NAMALWA (cell line): ENCODE data around the gene RRP15.

Experiments used
- DNase-seq: peaks from one replicate; pipeline ENCODE4 v3.0.0-alpha.2; 2015; ENCODE audit warnings: low spot score

The RRP15 gene, protein sequence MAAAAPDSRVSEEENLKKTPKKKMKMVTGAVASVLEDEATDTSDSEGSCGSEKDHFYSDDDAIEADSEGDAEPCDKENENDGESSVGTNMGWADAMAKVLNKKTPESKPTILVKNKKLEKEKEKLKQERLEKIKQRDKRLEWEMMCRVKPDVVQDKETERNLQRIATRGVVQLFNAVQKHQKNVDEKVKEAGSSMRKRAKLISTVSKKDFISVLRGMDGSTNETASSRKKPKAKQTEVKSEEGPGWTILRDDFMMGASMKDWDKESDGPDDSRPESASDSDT

DNA sequence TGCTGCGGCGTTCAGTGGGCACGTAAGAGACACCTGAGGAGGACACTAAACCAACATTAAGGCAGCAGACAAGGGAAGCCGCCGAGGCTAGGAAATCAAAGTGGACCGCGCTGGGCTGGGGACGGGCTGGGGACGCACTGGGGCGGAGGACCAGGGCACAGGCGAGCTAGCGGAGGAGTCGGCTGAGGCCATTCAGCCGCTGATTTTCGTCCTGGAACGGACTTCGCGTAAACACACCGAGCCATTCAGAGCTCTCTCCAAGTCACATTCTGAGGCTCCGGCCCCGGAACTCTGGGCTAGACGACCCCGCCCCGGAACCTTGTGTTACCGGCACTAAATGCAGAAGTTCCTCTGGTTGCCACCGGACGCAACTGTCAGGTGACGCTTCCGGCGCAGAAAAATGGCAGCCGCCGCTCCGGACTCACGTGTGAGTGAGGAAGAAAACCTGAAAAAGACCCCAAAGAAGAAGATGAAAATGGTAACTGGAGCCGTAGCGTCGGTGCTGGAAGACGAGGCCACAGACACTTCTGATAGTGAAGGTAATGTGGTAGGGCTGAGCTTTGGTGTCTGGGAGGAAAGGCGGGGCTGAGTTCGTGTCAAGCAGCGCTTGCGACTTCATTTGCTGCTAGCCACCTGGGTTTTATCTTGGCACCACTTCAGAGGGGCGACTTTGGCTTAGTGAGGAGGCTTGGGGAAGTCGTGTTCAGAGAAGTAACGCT, at the start of gene RRP15:
TSS of gene RRP15 (plus strand) at position 377 of the 719 bp plus-strand sequence. CDS start at position 401, 24 bp downstream.
- peak; percentile 93 for DNase-seq

DNA sequence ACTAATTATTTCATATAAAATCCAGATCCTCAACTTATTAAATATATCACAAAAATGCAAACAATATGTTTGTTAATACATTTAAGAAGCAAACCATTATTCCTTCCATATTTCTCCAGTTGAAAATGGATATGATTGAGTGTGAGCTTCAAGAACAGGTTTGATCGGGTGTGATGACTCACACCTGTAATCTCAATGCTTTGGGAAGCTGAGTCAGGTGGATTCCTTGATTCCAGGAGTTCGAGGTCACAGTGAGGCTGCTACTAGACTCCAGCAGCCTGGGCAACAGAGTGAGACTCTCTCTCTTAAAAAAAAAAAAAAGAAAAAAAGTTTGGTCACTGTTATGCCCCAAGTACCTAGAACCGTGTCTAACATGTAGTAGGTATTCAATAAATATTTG, 42.9 kb upstream of the RRP15 start:
- no peak for DNase-seq

DNA sequence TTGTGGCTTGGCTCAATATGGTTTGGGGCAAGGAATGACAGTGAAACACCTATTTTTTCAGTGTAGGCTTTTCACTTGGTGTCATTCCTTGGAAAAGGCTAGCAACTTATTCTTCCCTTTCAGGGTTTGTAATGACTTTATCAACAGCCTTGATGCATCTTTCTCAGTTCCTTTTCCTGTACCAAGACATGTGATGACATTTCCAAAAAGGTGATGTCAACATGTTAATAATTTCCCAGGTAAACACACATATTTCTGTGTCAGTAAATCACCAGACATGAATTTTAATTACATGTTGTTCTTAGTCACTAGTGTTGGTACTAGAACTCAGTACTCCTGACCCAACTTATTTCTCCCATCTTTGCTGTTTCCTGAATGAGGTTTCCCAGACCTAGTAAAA, 37.8 kb upstream of the RRP15 start:
- no peak for DNase-seq

DNA sequence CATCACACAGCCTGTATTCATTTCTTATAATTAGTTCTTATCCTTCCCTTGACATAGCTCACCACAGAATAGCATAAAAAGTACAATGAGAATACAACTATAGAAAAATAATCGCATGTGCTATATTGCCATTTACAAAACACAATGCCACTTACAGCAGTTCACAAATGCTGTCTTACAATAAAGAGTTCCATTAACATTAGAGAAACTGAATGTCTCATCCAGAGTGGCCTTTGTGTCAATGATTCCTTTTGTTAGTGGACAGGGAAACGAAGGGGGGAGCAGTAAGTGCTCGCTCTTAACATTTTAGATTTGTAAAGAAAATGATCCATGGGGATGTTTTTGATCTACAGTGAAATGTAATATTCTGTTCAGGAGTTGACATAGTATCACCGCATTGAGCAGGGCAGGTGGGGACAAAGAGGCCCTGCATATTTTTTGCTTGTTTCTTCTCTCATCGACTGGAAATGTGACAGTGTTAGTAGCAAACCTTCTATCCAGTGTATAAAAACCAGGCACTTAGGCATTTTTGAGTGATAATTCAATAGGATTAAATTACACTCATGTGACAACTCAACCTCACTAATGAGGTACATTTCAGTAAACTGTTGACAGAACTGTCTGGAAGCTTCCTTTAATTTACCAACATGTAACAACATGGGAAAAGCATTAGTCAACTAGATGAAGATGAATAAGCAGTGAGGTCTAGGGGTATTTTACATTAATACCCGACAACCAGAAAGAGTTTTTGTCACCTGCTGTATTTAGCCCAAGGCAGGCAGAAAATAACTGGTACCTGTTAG, 35.6 kb upstream of the RRP15 start:
- no peak for DNase-seq

DNA sequence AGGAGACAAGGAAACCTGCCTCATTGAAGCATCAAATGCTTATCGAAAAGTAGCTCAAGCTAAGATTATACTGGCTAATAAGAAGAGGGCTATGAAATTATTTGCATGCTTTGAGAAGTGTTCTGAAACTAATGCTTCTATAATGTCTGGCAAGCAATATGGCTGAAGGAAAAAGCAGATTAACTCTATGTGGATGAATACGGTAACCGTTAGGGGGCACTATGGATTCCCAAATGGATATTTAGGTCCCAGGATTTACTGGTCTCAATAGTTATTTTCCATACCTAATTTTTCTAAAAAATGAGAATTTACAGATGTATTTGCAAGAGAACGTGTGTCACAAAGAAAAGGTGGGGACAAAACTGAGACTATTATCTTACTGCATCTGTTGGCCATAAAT, 34.6 kb upstream of the RRP15 start:
- no peak for DNase-seq

DNA sequence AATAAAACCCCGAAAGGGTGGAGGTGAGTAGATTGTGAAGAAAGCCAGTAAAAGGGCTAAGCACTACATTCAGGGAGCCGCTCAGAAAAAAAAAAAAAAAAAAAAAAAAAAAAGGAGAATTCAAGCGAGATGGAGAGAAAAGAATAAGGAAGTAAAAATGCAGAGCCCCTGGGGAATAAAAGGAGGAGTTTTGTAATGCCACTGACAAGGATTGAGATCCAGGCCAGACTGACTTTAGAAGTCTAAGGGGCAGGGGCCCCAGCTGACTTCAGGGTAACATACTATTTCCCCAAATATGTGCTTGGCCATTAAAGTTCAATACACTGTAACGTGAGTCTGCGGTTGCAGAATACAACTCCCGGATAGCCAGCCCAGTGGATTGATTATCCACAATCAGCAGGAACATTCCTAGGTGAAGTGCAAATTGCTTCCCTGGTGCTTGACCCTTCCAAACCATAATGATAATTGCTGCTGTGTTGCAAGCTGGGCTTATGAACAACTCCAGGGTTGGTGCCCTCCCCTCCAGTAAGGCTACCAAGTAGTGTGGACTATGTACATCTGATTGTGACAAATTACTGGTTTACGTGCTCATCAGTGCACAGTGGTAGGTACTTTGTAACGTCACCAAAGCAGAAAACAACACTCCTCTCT, 30.7 kb upstream of the RRP15 start:
- no peak for DNase-seq

DNA sequence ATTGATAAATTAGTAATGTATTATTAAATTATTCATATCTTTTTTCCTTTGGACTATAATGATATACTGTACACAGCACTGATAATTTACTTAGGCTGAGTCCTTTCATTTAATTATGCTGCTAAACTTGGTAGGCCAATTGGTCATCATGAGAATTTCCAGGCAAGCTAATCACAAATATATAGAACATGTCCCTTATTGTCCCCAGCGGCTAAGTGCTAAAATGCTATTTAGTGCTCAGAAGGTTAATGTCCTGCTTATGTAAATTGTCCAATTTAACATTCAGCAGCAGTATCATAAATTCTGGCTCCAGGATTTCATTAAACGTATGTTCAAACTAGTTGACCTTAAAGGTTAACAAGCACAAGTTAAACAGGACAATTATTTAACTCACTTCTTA, 30.0 kb upstream of the RRP15 start:
- no peak for DNase-seq

DNA sequence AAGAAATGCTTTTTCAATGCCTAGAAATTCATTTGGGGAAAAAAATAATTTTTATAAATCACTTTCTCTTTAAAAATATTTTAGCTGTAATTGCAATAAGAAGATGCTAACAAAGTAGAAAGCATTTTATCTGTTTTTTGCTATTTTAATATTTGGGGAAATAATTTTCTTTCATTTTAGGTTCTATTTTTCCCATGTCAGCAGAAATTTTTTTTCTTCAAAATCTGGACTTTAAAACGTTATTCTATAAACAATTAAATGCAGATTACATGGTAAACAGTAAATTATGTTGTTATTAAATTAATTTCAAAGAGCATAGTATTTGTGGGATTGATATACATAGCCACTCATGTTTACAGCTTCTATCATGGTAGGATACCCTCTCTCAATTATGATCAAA, 27.7 kb upstream of the RRP15 start:
- DNase-seq: no peak

DNA sequence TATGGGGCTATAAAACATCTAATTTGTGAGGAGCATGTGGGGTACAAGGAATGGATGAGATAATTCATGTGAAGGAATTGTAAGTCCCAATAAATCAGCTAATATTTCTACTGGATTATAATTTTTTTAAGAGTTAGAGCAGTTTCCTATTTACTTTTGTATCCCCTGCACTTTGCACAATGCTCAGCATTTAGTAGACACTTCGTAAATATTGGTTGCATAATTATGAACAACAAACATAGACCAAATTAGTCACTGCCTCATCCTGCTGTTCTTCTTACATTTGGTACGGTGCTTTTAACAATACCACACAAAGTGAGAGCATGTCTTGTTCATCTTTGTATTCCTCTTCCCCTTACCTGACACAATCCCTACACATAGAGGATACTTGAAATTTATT, 27.1 kb upstream of the RRP15 start:
- no peak for DNase-seq

DNA sequence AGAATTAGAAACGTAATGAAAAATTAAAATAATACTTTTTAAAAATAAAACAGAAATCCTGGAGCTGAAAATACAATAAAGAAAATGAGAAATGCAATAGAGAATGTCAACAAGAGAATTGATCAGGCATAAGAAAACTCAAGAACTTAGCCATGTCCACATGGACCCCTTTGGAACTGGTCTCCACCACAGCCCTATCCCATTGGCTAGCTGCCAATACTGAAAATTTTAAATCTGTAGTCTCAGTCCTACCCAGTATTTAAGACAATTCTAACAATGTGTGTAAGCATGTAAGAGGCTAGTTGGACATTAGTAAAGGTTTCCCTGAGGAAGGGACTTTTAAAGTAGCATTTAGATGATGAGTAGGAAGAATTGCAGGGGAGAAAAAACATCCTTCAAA, 25.8 kb upstream of the RRP15 start:
- no peak for DNase-seq

DNA sequence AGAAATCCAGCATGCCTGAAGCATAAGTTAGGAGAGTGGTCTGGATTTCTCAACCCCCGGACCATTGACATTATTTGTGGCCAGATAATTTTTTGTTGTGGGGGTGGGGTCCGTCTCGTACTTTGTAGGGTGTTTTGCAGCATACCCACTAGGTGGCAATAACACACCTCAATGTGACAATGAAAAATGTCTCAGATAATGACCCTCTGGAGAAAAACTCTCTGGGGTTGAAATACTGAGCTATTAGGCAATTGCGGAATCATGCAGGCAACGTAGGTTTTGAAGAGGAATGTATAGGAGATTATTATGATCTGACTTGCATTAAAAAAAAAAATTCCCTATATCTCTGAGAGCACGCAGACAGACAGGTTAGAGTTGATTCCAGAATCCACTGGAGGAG, 25.3 kb upstream of the RRP15 start:
- DNase-seq: peak; percentile 57

DNA sequence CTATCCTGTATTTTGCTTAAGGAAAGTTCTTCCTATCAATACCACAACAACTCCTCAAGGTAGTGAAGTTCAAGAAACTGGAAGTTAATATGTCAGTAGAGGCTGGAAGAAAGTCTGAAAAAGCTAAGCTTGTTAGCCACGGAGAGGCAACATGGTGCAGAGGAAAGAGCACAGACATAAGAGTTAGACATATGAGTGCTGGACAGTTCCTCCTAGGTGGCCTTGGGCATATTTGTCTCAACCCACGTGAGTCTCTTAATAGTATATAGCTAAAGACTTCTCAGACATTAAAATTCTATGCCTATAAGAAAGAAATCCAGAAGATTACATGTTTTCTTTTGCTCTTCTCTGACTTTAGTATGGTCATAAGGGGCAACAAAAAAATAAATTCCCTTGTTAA, 22.8 kb upstream of the RRP15 start:
- no peak for DNase-seq

DNA sequence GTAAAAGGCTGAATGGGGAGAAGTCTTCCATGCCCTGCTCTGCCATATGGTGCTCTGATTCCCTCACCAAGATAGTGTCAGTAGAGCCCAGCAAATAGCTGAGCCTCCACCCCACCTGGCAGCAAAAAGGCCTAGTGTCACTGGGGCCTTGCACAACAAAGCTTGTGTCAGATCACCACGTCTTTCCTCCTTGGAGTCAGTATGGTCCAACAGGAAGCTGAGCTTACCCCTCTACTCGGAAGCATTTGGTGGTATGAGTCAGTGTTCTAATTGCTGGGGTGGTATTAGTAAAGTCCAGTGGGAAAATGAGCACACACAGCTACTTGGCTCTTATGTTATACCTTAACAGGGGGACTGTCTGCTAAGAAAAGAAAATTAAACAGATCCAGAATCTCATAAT, 18.7 kb upstream of the RRP15 start:
- no peak for DNase-seq

DNA sequence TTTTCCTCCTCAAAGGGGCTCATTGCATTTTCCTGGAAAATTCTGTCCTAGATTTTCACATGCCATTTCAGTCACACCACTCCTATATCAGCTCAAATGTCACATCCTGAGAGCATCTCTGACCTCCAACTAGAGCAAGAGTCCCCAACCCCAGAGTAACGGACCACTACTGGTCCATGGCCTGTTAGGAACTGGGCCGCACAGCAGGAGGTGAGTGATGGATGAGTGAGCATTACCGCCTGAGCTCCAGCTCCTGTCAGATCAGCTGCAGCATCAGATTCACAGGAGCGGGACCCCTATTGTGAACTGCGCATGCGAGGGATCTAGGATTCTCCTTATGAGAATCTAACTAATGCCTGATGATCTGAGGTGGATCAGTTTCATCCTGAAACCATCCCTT, 12.7 kb upstream of the RRP15 start:
- DNase-seq: no peak

DNA sequence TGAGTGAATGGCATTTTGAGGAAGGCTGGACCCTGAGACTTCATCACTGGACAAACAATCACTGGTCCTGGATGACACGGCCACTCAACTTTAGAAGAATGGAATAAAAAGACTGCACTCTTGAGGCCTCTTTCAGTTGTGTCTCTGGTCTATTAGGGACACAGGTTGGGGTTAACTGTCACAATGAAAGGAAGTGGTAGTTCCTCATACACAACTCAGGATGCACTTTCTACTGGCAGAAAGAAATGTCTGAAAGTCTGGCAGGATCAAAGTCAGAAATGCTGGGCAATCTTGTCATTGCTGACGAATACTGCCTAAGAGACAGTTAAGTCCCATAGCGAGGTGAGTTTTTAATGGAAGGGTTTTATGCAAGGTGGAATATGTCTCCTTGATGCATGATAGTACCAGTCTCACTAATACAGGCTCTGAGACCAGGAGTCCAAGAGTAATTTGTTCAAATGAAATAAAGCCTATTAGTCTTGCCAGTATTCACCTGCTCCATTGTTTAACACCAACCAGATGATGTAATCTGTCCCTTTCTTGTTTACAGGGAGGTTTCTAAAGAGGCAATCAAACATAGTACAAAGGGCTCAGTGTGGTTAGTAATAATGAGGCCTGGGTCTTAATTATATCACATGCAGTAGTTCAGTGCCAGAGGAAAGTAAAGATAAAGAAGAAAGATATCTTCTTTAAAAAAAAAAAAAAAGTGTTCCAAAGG, 11.2 kb upstream of the RRP15 start:
- DNase-seq: no peak

DNA sequence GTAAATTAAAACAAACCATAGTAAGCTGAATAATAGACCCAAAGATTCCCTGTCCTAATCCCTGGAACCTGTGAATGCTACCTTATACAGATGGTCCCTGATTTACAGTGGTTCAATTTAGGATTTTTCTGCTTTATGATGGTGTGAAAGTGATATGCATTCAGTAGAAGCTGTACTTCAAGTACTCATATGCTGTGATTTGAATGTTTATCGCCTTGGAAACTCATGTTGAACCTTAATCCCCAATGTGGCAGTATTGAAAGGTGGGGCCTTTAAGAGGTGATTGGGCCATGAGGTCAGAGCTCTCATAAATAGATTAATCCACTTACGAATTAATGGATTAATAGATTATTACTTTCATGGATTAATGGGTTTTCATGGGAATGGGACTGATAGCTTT, 10.6 kb upstream of the RRP15 start:
- DNase-seq: no peak

DNA sequence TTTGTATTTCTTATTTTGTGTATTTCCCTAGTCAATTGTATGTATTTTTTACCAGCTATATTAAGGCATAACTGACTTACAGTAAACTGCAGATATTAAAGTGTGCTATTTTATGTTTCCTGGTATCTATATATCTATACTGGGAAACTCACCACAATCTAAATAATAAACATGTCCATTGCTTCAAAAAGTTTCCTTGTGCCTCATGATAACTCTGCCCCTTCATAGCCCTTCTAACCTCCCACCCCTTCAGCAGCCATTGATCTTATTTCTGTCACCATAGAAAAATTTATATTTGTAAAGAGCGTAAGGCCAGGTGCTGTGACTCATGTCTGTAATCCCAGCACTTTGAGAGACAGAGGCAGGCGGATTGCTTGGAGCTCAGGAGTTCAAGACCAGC, 9.3 kb upstream of the RRP15 start:
- DNase-seq: no peak

DNA sequence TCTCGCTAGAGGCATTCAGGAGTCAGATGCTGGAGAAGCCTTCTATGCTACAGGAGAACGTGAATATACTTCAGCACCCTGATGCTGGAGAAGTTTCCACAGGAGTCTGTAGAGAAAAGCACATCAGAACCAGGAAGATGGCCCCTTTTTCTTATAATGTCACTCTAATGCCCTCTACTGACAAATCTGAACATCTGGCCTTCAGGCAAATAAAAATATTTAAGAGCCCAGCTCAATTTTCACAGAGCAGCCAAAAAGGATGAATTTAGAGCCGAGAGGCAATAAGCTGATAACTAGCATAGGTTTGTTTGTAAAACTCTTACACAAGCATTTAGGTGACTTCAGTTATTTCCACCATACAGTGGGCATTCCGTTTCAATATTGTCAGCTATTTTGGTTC, 3.8 kb upstream of the RRP15 start:
- DNase-seq: peak; percentile 48

DNA sequence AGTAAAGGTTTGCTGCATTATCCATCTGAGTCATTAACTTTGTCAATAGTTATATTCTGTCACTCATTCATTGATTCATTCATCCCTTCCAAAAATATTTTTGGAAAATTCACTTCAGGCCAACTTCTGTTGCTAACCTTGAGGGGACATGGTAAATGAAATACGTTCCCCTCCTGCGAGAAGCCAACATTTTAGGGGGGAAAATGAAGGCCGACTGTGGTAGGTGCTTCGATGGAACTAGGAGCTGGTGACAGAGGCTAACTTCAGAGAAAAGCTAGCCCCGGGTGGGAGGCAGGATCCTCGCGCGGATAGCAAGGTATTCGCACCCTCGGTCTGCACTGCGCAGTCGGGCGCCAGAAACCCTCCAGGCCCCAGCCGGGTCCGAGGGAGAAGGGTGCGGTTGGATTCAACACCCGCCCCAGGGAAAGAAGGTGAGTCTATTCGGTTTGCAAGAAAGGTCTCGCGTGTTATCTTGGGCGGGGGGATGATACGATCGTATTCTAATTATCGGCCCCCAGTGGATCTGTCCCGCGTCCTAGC, 646 bp upstream of the RRP15 start:
- DNase-seq: no peak

DNA sequence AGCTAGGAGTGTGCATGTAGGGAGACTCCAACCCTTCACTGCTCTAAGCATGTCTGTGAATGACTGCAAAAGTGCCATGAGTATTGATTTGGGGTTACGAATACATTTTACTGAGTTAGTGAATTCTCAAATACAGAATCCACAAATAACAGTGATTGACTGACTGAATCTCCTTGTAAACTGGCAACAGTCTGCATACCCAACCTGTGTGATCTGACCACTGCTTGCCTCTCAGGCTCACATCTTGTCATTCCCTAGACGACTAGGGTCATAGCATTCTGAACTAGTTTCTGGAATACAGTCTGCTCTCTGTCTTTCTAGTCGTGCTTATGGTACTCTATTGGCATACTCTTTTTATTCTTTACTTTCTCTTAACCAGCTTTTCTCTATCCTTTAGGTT, 7.4 kb downstream of the RRP15 start:
- no peak for DNase-seq

DNA sequence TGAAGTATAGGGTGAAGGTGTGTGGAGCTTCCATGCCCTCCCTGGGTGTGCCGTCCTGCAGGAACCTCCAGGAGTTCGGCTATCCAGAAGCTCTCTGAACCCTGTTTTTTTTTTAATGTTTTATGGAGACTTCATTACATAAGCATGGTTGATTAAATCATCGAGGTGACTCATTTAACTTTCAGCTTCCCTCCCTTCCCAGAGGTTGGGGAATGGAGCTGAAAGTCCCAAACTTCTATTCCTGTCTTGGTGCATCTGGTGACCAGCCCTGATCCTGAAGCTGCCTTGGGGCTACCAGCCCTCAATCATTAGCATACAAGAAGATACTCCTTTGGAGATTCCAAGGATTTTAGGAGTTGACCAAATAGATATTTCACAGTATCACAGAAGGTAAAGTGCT, 9.5 kb downstream of the RRP15 start:
- DNase-seq: no peak

DNA sequence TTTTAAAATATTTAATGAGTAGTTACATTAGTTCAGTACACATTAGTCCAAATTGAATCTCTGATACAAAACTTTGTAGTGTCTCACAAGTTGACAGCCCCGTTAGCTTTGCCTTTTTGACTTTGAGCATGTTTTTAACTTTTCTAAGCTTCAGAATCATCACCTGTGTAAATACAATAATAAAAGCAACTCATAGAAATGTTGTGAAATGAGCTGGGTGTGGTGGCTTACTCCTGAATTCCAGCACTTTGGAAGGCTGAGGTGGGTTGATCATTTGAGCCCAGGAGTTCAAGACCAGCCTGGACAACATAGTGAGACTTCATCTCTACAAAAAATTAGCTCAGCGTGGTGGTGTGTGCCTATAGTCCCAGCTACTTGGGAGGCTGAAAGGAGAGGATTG, 11.1 kb downstream of the RRP15 start:
- DNase-seq: no peak
